ENCODE measurements around the gene LRRC23. TPM values are rescaled to one million over a fixed set of nuclear protein-coding genes. Genes with fewer than 3 reads are reported as not detected.
"Not testable (repeated sequence)": the region's sequence is repeated elsewhere in the genome, so short reads cannot be mapped to it uniquely, and the experiment has no call there.

Gene LRRC23
- total RNA-seq, 1 experiment from 2014 or later = 8.0 TPM

DNA sequence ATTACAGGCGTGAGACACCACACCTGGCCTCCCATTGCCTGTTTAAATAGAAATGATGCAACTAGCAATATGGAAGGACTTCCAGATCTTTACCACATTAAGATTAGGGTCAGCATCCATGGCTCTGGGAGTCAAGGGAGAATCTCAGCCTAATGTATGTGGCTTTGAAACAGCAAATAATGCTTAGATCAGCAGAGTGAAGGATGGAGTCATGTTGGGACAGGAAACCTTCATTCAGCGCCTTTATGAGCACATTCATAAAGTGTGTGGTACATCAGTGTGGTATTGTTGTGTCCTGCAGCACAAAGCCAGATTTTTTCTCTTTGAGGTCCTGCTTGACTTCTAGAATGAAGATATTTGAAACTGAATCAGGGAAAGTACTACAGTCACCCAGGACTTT, 16.3 kb upstream of the LRRC23 start:
- ChIA-PET POLR2A (no interaction called here), CTCF (no interaction called here), RAD21 (ENCODE audit: low non-redundant PET in 1 of 2, low total read pairs in 2 of 2, uncharacterized antibody in 2 of 2, unreplicated experiment in 2 of 2) (no interaction called here)
- no peak for ATAC-seq
- H3K9ac ChIP-seq (ENCODE audit: low read length) = no peak overlapping the region
- no peaks in the 10 kb centered on the region for H3K79me2 ChIP-seq (ENCODE audit: insufficient read depth, low read length)
- H3K36me3 ChIP-seq (ENCODE audit: control insufficient read depth in 1 of 2, insufficient read depth in 2 of 2, low read length in 2 of 2) = peaks cover 0 to 4% of the 10 kb centered on the region in 2 experiments; a peak in 2 of 4 replicates
- intact Hi-C loops (cut with micrococcal nuclease) = no loop called here
- H2AFZ ChIP-seq (ENCODE audit: low read depth, low read length, poor library complexity, severe bottlenecking) = no peak overlapping the region
- no peaks in the 10 kb centered on the region for H3K27me3 ChIP-seq (ENCODE audit: insufficient read depth, low read length)
- H3K27ac ChIP-seq (ENCODE audit: low read depth, low read length) = no peak overlapping the region
- BruUV-seq (replicated peaks) = no TSS peak
- no peaks in the 10 kb centered on the region for H3K9me2 ChIP-seq (ENCODE audit: insufficient read depth)
- no peaks in the 10 kb centered on the region for H3K9me3 ChIP-seq (ENCODE audit: control insufficient read depth in 1 of 2, insufficient read depth in 1 of 2, low read depth in 1 of 2, low read length in 2 of 2)
- no peak for DNase-seq (ENCODE audit: low read depth, low spot score)
- no peak overlapping the region for H3K4me2 ChIP-seq (ENCODE audit: low read length)
- H3K4me1 ChIP-seq (ENCODE audit: control insufficient read depth in 1 of 2, insufficient read depth in 2 of 2, low read length in 2 of 2) = peaks cover 12 to 18% of the 10 kb centered on the region in 2 experiments
- H3K4me3 ChIP-seq (replicated peaks in 1 of 2; ENCODE audit: low read depth in 1 of 2, low read length in 2 of 2) = no peak overlapping the region
- TF ChIP-seq CBX3 (IDR thresholded peaks at IDR 0.05; ENCODE audit: low read depth) (no peak), SIN3A (IDR thresholded peaks at IDR 0.05; ENCODE audit: low read depth) (no peak), CEBPB (IDR thresholded peaks at IDR 0.05; ENCODE audit: low read depth) (no peak), EZH2 (IDR thresholded peaks at IDR 0.05) (no peak)
- TF ChIP-seq, protein P1, sequence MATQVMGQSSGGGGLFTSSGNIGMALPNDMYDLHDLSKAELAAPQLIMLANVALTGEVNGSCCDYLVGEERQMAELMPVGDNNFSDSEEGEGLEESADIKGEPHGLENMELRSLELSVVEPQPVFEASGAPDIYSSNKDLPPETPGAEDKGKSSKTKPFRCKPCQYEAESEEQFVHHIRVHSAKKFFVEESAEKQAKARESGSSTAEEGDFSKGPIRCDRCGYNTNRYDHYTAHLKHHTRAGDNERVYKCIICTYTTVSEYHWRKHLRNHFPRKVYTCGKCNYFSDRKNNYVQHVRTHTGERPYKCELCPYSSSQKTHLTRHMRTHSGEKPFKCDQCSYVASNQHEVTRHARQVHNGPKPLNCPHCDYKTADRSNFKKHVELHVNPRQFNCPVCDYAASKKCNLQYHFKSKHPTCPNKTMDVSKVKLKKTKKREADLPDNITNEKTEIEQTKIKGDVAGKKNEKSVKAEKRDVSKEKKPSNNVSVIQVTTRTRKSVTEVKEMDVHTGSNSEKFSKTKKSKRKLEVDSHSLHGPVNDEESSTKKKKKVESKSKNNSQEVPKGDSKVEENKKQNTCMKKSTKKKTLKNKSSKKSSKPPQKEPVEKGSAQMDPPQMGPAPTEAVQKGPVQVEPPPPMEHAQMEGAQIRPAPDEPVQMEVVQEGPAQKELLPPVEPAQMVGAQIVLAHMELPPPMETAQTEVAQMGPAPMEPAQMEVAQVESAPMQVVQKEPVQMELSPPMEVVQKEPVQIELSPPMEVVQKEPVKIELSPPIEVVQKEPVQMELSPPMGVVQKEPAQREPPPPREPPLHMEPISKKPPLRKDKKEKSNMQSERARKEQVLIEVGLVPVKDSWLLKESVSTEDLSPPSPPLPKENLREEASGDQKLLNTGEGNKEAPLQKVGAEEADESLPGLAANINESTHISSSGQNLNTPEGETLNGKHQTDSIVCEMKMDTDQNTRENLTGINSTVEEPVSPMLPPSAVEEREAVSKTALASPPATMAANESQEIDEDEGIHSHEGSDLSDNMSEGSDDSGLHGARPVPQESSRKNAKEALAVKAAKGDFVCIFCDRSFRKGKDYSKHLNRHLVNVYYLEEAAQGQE (IDR thresholded peaks at IDR 0.05; ENCODE audit: low read depth) = no peak
- H4K20me1 ChIP-seq (ENCODE audit: insufficient read depth) = no peaks in the 10 kb centered on the region

DNA sequence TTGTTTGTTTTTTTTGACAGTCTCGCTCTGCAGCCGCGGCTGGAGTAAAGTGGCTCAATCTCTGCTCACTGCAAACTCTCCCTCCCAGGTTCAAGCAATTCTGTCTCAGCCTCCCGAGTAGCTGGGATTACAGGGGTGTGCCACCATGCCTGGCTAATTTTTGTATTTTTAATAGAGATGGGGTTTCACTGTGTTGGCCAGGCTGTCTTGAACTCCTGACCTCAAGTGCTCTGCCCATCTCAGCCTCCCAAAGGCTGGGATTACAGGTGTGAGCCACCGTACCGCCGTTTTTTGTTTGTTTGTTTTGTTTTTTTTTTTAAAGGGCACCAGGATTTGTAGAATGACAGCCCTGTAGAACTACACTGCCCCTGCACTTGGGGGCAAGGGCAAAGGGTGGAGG, 15.8 kb upstream of the LRRC23 start:
- H3K9me3 ChIP-seq (ENCODE audit: control insufficient read depth in 1 of 2, insufficient read depth in 1 of 2, low read depth in 1 of 2, low read length in 2 of 2); H3K9ac ChIP-seq (ENCODE audit: low read length); H3K36me3 ChIP-seq (ENCODE audit: control insufficient read depth in 1 of 2, insufficient read depth in 2 of 2, low read length in 2 of 2); ATAC-seq; H4K20me1 ChIP-seq (ENCODE audit: insufficient read depth); H3K27ac ChIP-seq (ENCODE audit: low read depth, low read length); RAD21 ChIA-PET (ENCODE audit: low non-redundant PET in 1 of 2, low total read pairs in 2 of 2, uncharacterized antibody in 2 of 2, unreplicated experiment in 2 of 2); H3K9me2 ChIP-seq (ENCODE audit: insufficient read depth); CTCF ChIA-PET; intact Hi-C loops (cut with micrococcal nuclease); H3K79me2 ChIP-seq (ENCODE audit: insufficient read depth, low read length); H3K27me3 ChIP-seq (ENCODE audit: insufficient read depth, low read length); DNase-seq (ENCODE audit: low read depth, low spot score); BruUV-seq (replicated peaks); H2AFZ ChIP-seq (ENCODE audit: low read depth, low read length, poor library complexity, severe bottlenecking); POLR2A ChIA-PET; H3K4me2 ChIP-seq (ENCODE audit: low read length); H3K4me3 ChIP-seq (replicated peaks in 1 of 2; ENCODE audit: low read depth in 1 of 2, low read length in 2 of 2): not testable (repeated sequence)
- H3K4me1 ChIP-seq (ENCODE audit: control insufficient read depth in 1 of 2, insufficient read depth in 2 of 2, low read length in 2 of 2) = peaks cover 12 to 18% of the 10 kb centered on the region in 2 experiments

DNA sequence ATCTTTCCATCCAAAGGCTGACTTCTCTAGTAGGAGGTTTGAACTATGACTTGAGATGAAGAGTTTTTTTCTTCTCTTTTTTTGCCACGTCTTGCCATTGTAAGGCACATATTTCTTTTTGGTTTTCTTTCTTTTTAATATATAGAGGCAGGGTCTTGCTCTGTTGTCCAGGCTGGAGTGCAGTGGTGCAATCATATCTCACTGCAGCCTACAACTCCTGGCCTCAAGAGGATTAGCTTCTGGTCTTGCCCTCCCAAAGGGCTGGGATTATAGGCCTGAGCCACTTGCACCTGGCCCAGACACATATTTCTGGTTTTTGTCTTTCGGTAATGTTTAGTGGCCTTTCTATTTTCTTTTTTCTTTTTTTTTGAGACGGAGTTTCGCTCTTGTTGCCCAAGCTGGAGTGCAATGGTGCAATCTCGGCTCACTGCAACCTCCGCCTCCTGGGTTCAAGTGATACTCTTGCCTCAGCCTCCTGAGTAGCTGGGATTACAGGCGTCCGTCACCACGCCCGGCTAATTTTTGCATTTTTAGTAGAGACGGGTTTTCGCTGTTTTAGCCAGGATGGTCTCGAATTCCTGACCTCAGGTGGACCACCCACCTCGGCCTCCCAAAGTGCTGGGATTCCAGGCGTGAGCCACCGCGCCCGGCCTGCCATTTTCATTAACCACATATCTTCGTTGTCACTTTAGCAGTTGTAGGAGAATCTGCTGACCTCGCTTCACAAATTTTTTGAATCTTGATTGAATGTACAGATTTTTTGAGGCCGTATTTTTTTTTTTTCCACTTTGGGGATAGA, 14.6 kb upstream of the LRRC23 start:
- Histone ChIP-seq H3K4me3 (replicated peaks in 1 of 2; ENCODE audit: low read depth in 1 of 2, low read length in 2 of 2) (peak overlapping the region in 1 of 2 experiments; percentile 52; a peak in 2 of 4 replicates), H3K4me2 (ENCODE audit: low read length) (peak overlapping the region; percentile 73)

More for the DNA sequence above, 14.6 kb upstream of the LRRC23 start:
- H3K79me2 ChIP-seq (ENCODE audit: insufficient read depth, low read length); intact Hi-C loops (cut with micrococcal nuclease); H3K9me3 ChIP-seq (ENCODE audit: control insufficient read depth in 1 of 2, insufficient read depth in 1 of 2, low read depth in 1 of 2, low read length in 2 of 2); RAD21 ChIA-PET (ENCODE audit: low non-redundant PET in 1 of 2, low total read pairs in 2 of 2, uncharacterized antibody in 2 of 2, unreplicated experiment in 2 of 2); DNase-seq (ENCODE audit: low read depth, low spot score); POLR2A ChIA-PET; ATAC-seq; H4K20me1 ChIP-seq (ENCODE audit: insufficient read depth); H3K36me3 ChIP-seq (ENCODE audit: control insufficient read depth in 1 of 2, insufficient read depth in 2 of 2, low read length in 2 of 2); H2AFZ ChIP-seq (ENCODE audit: low read depth, low read length, poor library complexity, severe bottlenecking); BruUV-seq (replicated peaks); H3K27me3 ChIP-seq (ENCODE audit: insufficient read depth, low read length); H3K9me2 ChIP-seq (ENCODE audit: insufficient read depth); CTCF ChIA-PET: not testable (repeated sequence)
- Histone ChIP-seq H3K27ac (ENCODE audit: low read depth, low read length) (peak overlapping the region; percentile 87), H3K9ac (ENCODE audit: low read length) (peak overlapping the region; percentile 68), H3K4me1 (ENCODE audit: control insufficient read depth in 1 of 2, insufficient read depth in 2 of 2, low read length in 2 of 2) (peaks cover 12 to 18% of the 10 kb centered on the region in 2 experiments)

All from HCT116 (cell line).